ENCODE data around the gene FLT4.
"Not testable (repeated sequence)": the region's sequence is repeated elsewhere in the genome, so short reads cannot be mapped to it uniquely, and the experiment has no call there.

DNA sequence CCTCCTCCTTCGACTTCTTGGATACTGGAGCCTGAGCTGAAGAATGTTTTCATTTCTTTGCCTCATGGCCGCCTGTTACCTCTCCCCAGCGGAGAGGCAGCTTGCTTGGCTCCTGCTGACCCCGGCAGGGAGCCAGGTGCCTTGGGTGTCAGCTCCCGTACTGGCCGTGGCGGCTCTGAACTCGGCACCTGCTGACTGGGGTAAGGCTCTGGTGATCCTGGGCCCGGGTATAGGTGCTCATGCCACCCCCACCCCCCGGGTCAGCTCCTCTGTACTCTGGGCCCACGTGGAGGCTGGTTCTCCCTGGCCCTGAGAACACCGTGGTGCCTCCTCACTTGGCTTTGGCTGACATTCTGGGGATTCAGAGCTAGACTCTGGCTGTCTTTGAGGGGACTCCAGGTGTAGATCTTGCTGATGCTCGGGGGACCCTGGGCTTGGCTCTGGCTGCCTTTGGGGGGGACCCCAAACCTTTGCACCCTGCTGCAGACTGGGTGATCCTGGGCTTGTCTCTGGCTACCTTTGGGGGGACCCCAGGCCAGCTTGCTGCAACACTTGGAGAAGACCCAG is 22.6 kb upstream of the FLT4 start:
- not testable (repeated sequence) for TF ChIP-seq POLR2A (IDR thresholded peaks at IDR 0.05)
- TF ChIP-seq, protein P1, sequence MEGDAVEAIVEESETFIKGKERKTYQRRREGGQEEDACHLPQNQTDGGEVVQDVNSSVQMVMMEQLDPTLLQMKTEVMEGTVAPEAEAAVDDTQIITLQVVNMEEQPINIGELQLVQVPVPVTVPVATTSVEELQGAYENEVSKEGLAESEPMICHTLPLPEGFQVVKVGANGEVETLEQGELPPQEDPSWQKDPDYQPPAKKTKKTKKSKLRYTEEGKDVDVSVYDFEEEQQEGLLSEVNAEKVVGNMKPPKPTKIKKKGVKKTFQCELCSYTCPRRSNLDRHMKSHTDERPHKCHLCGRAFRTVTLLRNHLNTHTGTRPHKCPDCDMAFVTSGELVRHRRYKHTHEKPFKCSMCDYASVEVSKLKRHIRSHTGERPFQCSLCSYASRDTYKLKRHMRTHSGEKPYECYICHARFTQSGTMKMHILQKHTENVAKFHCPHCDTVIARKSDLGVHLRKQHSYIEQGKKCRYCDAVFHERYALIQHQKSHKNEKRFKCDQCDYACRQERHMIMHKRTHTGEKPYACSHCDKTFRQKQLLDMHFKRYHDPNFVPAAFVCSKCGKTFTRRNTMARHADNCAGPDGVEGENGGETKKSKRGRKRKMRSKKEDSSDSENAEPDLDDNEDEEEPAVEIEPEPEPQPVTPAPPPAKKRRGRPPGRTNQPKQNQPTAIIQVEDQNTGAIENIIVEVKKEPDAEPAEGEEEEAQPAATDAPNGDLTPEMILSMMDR (IDR thresholded peaks at IDR 0.05): not testable (repeated sequence)

All from lower leg skin (tissue), 3 donors.